ENCODE results near the gene NHSL2.
A peak's percentile ranks its signal among the peaks of the same experiment; 100 is the strongest.

Gene NHSL2

DNA sequence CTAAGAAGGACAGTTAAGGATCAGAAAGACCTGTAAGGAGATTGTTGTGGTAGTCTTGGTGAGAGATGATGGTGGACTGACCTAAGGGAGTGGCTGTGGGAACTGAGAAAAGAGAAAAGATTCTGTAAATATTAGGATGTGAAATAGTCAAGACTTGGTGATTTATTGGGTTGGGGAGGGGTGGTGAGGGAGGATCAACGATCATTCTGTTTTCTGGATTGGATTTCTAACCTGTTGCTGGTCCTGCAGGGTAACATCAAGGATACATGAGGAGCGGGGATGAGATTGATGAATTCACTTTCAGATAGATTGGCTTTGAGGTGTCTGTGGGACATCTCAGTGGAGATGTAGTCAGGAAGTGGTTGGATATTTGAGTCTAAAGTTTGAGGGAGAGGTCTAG is 272.3 kb downstream of the NHSL2 start:
- no peak for DNase-seq (ENCODE audit: low read depth)

GRCh38 chrX:72201836-72202536 is 291.3 kb downstream of the NHSL2 start:
- peak; percentile 58 for DNase-seq (ENCODE audit: low read depth)
